ENCODE measurements around the gene AARS1.

- TF ChIP-seq POLR2A (IDR thresholded peaks at IDR 0.05; ENCODE audit: low read depth, low read length) (no peak), CBX5 (IDR thresholded peaks at IDR 0.05; ENCODE audit: low read depth) (0 out of 2 replicates have a peak, but pooled peaks have one; percentile 37), RBBP5 (conservative IDR thresholded peaks at IDR 0.05) (no peak), MAX (IDR thresholded peaks at IDR 0.05; ENCODE audit: low read depth, low read length) (no peak), CTCF (IDR thresholded peaks at IDR 0.05 in 2 of 3, conservative IDR thresholded peaks at IDR 0.05 in 1 of 3; ENCODE audit: control insufficient read depth in 2 of 3, extremely low read depth in 1 of 3, insufficient read depth in 1 of 3, low read depth in 3 of 3, low read length in 3 of 3) (no peak), ZZZ3 (IDR thresholded peaks at IDR 0.05; ENCODE audit: control insufficient read depth, insufficient read length, low read depth) (no peak), EZH2 (IDR thresholded peaks at IDR 0.05; ENCODE audit: borderline replicate concordance, control insufficient read depth, low read depth, low read length) (no peak), YY1 (IDR thresholded peaks at IDR 0.05; ENCODE audit: low read depth, low read length) (no peak), EP300 (IDR thresholded peaks at IDR 0.05; ENCODE audit: borderline replicate concordance in 1 of 2, control insufficient read depth in 1 of 2, low read depth in 2 of 2, low read length in 2 of 2) (no peak)
Measured at GRCh38 chr16:70301121-70301520, 11.8 kb upstream of the AARS1 start.
